GM21515 (cell line): ENCODE data around the gene GLTP.
"Not testable (repeated sequence)": the region's sequence is repeated elsewhere in the genome, so short reads cannot be mapped to it uniquely, and the experiment has no call there.

Experiments
- ATAC-seq: cut with Tn5 transposase; IDR thresholded peaks from one replicate; pipeline ENCODE4 v1.9.1; 2021; ENCODE audit not compliant: unreplicated experiment

GLTP gene

DNA sequence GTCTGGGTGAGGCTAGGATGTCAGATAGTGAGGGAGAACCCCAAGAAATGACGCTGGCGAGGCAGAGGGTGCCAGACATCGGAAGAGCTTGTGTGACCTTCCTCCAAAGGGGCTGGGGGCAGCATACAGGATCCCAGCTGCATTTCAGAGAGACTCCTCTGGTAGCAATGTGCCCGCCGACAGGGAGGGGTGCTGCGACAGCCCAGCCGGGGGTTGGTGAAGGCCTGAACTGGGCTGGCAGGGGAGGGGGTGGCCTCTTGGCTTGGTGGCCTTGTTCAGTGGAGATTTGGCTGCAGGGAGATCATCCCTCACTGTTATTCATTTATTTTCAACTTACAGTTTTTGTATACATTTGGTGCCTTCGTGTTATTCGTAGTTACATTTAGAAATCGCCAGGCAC, 25.0 kb upstream of the GLTP start:
- no peak for ATAC-seq

GRCh38 chr12:109902891-109903418, 22.6 kb upstream of the GLTP start:
- no peak for ATAC-seq

- ATAC-seq: peak; percentile 27
These were observed 20.6 kb upstream of the GLTP start for GRCh38 chr12:109900752-109901580.

- peak; percentile 59 for ATAC-seq
These were observed 19.7 kb upstream of the GLTP start, which contains the start of gene TCHP for GRCh38 chr12:109899783-109900751. Gene TCHP, plus strand, starts transcription at chr12:109900274. Its CDS starts 2,753 bp downstream, at chr12:109903027.

GRCh38 chr12:109899345-109899744, 19.0 kb upstream of the GLTP start:
- not testable (repeated sequence) for ATAC-seq

GRCh38 chr12:109897029-109897428, 16.7 kb upstream of the GLTP start:
- ATAC-seq: no peak

- no peak for ATAC-seq
These were observed 15.8 kb upstream of the GLTP start for GRCh38 chr12:109896188-109896587.

DNA sequence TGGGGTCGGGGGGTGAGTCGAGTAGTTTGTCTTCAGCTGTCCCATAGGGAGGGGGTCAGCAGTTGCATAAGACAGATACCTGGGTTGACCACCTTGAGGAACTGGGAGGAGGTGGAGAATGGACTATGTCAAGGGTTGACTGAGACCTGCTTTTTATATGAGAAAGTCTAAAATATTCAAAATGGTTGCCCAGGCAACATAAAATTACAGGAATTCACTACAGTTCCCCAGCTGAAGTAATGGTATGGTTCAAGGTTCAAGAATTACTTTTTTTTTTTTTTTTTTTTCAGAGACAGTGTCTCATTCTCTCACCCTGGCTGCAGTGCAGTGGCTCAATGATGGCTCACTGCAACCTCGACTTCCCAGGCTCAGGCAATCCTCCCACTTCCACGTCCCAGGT, 14.6 kb upstream of the GLTP start:
- ATAC-seq: no peak

- ATAC-seq: no peak
These were observed 13.1 kb upstream of the GLTP start for GRCh38 chr12:109893261-109893995.

DNA sequence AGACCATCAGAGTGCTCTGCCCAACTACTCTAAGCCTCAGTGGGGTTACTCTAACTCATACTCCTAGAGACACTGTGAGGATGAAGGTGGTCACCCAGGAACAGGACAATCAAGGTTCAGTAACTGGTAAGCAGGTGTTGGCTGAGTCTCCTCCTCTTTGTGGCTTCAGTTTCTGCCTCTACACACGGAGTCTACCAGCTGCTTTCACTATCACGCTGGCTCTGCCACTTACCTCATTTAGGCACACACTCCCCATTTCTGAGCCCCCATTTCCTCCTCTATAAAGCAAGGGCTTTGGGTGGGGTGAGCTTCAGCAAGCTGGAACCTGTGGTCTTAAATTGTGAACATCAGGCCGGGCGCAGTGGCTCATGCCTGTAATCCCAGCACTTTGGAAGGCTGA, 12.4 kb upstream of the GLTP start:
- ATAC-seq: no peak

- ATAC-seq: no peak
These were observed 11.9 kb upstream of the GLTP start for GRCh38 chr12:109892165-109892715.

- not testable (repeated sequence) for ATAC-seq
These were observed 11.4 kb upstream of the GLTP start for GRCh38 chr12:109891731-109892130.

GRCh38 chr12:109890620-109891170, 10.4 kb upstream of the GLTP start:
- ATAC-seq: no peak

DNA sequence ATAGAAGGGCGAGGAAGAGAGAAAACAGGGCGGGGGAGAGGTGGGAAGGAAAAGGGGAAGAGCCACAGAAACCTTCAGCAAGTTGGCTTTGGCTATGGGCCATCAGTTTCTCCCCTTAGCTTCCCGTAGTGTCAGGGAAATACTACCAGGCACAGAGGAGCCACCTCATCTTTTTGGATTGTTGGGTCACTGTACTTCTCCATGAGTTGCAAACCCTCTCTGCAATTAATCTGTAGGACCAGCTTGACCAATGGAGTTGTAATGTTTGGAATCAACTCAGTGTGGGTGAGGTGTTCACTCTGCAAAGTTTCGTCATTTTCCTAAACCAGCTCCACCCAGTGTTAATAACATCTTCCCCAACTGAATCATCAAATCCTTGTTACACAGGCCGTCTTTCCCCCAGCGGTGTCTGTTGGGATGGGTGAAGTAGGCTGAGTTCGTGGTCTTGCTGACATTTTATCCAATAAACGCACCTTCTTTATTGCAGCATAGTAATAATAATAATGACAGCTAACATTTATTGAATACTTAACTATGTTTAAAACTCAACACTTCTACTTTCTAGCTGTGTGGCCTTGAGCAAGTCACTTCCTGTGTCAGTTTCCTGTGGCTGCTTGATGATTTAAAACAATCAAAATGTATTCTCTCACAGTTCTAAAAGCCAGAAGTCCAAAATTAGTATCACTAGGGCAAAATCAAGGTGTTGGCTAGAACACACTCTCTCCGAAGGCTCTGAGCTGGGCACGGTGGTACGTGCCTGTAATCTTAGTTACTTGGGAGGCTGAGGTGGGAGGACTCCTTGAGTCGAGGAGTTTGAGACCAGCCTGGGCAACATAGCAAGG, 8.1 kb upstream of the GLTP start:
- no peak for ATAC-seq

DNA sequence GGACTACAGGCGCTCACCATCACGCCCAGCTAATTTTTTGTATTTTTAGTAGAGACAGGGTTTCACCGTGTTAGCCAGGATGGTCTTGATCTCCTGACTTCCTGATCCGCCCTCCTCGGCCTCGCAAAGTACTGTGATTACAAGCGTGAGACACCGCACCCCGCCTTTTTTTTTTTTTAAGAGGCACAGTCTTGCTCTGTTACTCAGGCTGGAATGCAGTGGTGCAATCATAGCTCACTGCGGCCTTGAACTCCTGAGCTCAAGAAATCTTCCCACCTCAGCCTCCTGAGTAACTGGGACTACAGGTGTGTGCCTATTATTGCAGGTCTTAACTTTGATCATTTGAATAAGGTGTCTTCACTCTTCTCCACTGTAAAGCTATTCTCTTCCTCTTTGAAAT, 5.3 kb upstream of the GLTP start:
- ATAC-seq: no peak

- ATAC-seq: no peak
These were observed 3.1 kb upstream of the GLTP start for GRCh38 chr12:109883461-109883860.

DNA sequence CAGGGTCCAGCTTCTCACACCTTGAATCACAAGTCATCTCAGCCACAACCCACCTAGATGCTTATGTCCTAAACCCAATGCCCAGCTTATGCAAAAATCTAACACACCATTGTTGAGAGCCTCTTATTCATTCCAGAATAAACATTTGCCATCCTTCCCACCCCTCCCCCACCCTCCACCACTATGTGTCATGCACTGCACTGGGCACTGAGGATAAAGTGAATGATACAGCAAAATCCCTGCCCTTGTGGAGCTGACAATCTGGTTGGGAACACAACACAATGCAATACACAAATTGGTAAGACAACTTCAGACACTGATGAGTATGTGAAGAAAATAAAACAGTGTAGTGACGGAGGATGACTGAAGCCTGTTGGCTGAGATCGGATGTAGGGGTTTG, 1.4 kb upstream of the GLTP start:
- no peak for ATAC-seq

- ATAC-seq: no peak
These were observed 597 bp upstream of the GLTP start for GRCh38 chr12:109880938-109881337.

GRCh38 chr12:109879351-109880042, 844 bp downstream of the GLTP start:
- ATAC-seq: no peak
